ENCODE measurements around the gene GOLGA6L7.
"Not testable (repeated sequence)": the region's sequence is repeated elsewhere in the genome, so short reads cannot be mapped to it uniquely, and the experiment has no call there.

DNA sequence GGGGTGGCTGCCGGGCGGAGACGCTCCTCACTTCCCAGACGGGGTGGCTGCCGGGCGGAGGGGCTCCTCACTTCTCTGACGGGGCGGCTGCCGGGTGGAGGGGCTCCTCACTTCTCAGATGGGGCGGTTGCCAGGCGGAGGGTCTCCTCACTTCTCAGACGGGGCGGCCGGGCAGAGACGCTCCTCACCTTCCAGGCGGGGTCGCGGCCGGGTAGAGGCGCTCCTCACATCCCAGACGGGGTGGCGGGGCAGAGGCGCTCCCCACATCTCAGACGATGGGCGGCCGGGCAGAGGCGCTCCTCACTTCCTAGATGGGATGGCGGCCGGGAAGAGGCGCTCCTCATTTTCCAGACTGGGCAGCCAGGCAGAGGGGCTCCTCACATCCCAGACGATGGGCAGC lies 1.3 kb upstream of the GOLGA6L7 start:
- TF ChIP-seq, protein P1, sequence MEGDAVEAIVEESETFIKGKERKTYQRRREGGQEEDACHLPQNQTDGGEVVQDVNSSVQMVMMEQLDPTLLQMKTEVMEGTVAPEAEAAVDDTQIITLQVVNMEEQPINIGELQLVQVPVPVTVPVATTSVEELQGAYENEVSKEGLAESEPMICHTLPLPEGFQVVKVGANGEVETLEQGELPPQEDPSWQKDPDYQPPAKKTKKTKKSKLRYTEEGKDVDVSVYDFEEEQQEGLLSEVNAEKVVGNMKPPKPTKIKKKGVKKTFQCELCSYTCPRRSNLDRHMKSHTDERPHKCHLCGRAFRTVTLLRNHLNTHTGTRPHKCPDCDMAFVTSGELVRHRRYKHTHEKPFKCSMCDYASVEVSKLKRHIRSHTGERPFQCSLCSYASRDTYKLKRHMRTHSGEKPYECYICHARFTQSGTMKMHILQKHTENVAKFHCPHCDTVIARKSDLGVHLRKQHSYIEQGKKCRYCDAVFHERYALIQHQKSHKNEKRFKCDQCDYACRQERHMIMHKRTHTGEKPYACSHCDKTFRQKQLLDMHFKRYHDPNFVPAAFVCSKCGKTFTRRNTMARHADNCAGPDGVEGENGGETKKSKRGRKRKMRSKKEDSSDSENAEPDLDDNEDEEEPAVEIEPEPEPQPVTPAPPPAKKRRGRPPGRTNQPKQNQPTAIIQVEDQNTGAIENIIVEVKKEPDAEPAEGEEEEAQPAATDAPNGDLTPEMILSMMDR (IDR thresholded peaks at IDR 0.05 in 8 of 11, conservative IDR thresholded peaks at IDR 0.05 in 3 of 11), result not testable (repeated sequence)
- not testable (repeated sequence) for TF ChIP-seq POLR2A (IDR thresholded peaks at IDR 0.05)

All from spleen (tissue), 7 donors.